HG02981 (cell line): Measurements from ENCODE around the gene HIPK1.
"Not testable (repeated sequence)": the region's sequence is repeated elsewhere in the genome, so short reads cannot be mapped to it uniquely, and the experiment has no call there.

Experiments used
- ATAC-seq: cut with Tn5 transposase; IDR thresholded peaks from one replicate; pipeline ENCODE4 v1.9.1; 2021; ENCODE audit warnings: mild to moderate bottlenecking, moderate library complexity; ENCODE audit not compliant: unreplicated experiment

The HIPK1 gene

GRCh38 chr1:113943028-113943811 is 14.1 kb downstream of the HIPK1 start:
- ATAC-seq: no peak

GRCh38 chr1:113945329-113945728 is 16.2 kb downstream of the HIPK1 start:
- no peak for ATAC-seq

- ATAC-seq: no peak
These were observed 17.0 kb downstream of the HIPK1 start for GRCh38 chr1:113946112-113946511.

DNA sequence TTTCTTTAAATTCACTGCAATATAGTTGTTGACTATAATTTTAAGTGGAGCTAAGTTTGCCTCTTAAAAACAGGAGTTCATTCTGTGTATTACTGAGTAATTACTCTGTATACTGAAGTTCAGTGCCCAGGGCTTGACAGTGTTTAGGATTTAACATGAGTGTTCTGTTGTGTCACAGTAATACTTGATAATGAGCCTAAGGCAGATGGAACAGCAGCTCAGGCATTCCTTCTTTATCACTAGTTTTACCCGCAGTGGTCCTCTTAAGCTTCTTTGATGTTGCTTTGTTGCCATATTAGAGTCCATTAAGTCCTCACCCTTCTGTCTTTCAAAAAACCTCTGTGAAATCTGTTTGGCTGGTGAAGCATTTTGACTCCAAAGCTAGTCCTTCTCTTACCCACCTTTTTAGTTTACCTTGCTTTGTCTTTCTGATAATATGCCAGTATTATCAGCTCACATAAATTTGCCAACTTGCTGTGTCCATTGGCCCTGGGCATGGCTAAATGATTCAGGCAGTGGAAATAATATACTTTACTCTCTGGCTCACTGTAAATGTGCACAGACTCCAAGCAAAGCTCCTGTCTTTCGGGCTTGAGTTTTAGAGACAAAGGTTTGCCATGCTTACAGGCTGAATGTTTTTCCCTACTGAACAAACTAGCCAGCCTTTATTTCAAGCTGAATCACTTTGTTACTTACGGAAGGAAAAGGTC is 17.7 kb downstream of the HIPK1 start:
- no peak for ATAC-seq

DNA sequence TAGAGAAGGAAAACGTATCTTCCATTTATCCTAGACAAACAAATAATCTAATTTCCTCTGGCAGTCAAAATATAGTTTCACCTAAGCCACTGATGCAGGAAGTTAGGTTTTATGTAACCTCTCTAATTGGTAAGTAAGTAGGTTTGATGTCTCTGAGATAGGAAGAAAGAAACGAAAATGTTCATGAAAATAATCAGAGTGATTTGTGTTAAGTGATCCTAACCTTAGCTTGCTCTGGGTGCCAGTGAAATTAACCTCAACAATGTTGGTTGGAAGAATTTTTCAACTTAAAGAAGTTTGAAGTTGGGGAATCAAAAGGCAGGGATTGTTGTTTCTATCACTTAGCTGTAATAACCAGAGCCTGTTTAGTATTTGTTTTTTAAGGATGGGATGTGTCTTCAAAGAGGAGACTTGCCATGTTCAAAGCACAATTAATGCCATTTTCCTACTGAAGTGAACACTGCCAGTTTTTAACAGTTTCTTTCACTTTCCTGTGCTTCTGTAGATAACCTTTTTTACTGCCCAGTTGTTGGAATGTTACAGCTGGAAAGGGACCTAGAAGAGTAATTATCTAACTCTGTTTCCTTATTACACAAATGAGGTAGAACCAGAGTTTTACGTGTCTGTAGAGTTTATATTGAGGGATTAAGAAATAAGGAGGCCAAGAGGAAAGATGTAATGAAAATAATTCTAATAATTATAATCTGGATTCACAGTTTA is 18.4 kb downstream of the HIPK1 start:
- ATAC-seq: no peak

GRCh38 chr1:113948151-113948550 is 19.0 kb downstream of the HIPK1 start:
- ATAC-seq: not testable (repeated sequence)

DNA sequence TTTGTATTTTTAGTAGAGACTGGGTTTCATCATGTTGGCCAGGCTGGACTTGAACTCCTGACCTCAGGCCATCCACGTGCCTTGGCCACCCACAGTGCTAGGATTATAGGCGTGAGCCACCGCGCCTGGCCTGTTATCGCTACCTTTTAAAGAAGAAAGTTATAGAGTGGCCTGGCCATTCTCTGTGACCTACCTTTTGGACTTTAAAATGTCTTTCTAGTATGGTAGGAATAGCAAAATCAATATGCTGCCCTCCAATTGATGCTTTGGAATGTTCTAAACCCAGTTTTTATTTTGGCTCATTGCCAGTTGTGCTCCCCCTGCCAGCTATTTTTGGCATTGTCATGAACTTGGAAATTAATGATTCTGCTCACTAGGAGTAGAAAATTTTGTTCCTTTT is 19.9 kb downstream of the HIPK1 start:
- no peak for ATAC-seq

- no peak for ATAC-seq
These were observed 21.8 kb downstream of the HIPK1 start for GRCh38 chr1:113950908-113951307.

- ATAC-seq: no peak
These were observed 22.6 kb downstream of the HIPK1 start for GRCh38 chr1:113951719-113952118.

GRCh38 chr1:113957984-113958383 is 28.9 kb downstream of the HIPK1 start:
- ATAC-seq: no peak

GRCh38 chr1:113958691-113959090 is 29.6 kb downstream of the HIPK1 start:
- ATAC-seq: no peak

- no peak for ATAC-seq
These were observed 34.3 kb downstream of the HIPK1 start for GRCh38 chr1:113963281-113963906.

GRCh38 chr1:113965703-113966412 is 36.7 kb downstream of the HIPK1 start:
- no peak for ATAC-seq

- no peak for ATAC-seq
These were observed 43.8 kb downstream of the HIPK1 start for GRCh38 chr1:113972954-113973353.

GRCh38 chr1:113975211-113975895 is 46.2 kb downstream of the HIPK1 start:
- ATAC-seq: peak; percentile 44

DNA sequence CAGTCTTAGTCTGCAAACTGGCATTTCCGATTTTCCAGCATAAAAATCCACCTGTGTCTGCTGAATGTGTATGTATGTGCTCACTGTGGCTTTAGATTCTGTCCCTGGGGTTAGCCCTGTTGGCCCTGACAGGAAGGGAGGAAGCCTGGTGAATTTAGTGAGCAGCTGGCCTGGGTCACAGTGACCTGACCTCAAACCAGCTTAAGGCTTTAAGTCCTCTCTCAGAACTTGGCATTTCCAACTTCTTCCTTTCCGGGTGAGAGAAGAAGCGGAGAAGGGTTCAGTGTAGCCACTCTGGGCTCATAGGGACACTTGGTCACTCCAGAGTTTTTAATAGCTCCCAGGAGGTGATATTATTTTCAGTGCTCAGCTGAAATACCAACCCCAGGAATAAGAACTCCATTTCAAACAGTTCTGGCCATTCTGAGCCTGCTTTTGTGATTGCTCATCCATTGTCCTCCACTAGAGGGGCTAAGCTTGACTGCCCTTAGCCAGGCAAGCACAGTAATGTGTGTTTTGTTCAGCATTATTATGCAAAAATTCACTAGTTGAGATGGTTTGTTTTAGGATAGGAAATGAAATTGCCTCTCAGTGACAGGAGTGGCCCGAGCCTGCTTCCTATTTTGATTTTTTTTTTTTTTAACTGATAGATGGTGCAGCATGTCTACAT is 47.6 kb downstream of the HIPK1 start:
- ATAC-seq: no peak

GRCh38 chr1:113977906-113978305 is 48.8 kb downstream of the HIPK1 start:
- no peak for ATAC-seq

GRCh38 chr1:113978863-113979702 is 50.0 kb downstream of the HIPK1 start, which contains the start of gene OLFML3:
TSS of gene OLFML3 (plus strand) at chr1:113979474. CDS start at chr1:113979517, 43 bp downstream.
- ATAC-seq: no peak
